ENCODE measurements around the gene KCNJ12.
"Not testable (repeated sequence)": the region's sequence is repeated elsewhere in the genome, so short reads cannot be mapped to it uniquely, and the experiment has no call there.

KCNJ12 gene

DNA sequence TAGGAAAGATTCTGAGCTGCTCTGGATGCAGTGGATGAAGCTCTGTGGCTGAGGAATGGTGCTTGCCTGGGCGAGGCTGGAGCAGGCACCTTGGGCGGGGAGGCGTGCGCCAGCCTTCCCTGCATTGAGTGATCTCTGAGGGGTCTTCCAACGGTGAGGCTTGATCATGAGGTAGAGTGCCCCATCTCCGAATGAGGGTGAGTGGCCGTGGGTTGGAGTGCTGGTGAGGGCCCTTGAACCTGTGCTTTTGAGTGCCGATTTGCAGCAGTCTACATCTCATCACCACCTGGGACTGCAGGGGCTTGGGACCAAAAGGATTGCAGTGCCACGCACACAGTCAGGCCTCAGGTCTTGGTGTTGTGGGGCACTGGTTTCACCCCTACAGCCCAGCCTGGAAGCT lies 34.2 kb downstream of the KCNJ12 start:
- DNase-seq = not testable (repeated sequence)

DNA sequence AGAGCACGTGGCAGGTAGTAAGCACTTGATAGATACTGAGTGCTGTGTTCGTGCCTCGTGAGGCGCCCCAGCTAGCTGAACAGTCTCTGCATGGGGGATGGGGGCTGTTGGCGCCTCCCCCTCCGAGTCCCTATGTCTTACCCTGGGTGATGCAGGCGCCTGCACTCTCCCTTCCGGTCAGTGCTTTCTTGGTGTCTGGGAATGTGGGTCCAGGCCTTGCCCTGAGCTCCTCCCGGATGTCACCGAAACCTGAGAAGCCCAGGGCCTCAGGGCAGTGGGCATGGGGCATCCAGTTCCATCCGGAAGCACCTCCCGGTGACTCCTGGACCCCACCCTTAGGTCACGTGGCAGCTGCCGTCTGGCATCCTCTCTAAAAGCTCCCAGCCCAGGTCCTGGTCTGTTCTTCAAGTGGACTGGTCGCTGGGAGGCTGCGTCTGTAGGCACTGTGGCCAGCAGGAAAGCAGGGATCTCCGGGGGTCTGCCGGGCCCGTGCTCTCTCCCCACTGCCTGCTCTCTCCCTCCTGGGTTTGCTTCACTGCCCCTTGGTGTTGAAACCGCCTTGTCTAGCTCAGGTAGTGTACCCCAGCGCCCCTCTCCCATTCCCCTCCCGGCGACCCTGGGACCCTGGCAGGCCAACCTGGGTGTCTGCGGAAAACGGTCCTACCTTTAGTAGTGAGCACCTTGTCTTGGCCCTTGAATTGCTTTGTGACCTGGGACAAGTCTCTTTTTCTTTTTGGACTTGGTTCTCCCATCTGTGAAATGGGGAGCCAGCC lies 34.9 kb downstream of the KCNJ12 start:
- DNase-seq = not testable (repeated sequence)

- DNase-seq = not testable (repeated sequence)
These were observed 35.6 kb downstream of the KCNJ12 start for GRCh38 chr17:21411679-21412205.

DNA sequence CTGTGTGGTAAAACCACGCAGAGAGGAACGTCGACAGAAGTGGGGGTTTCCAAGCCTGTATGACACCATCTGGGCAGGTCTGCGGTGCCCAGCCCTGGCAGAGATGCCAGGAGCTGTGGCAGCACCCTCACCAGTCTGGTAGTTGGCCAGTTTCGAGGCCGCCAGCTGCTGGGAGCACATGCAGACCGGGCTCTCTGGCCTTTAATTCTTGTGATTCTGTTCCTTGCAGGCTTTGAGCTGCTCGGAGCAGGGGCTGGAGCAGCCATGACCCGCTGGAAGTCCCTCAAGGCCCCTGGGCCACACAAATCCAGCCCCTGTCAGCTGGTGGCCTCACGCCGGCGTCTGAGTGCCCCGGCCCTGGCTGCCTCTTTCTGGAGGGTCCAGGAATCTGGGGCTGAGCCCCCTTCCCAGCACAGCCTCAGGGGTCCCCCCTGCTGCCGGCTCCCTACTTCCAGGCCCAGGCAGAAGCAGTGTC lies 36.1 kb downstream of the KCNJ12 start:
- DNase-seq = not testable (repeated sequence)

GRCh38 chr17:21413570-21414279 lies 37.6 kb downstream of the KCNJ12 start:
- not testable (repeated sequence) for DNase-seq

DNA sequence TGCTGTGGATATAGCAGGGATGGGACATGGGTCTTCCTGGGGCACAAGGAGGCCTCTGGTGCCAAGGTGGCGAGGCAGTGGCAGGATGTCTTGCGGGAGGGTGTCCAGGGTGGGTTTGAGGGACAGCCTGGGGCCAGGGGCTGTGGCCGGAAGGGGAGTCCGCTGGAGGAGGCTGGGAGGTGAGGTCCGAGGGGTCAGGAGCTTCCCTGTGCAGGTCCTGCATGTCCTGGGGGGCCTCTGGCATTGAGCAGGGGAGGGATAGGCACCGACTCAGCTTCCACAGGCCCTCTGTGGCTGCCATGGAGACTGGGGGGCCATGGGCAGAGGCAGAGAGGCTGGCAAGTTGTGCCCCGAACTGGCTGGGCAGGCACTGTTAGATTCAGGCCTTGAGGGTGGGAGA lies 38.5 kb downstream of the KCNJ12 start:
- DNase-seq = not testable (repeated sequence)

GRCh38 chr17:21415166-21415990 lies 39.2 kb downstream of the KCNJ12 start:
- DNase-seq = not testable (repeated sequence)

DNA sequence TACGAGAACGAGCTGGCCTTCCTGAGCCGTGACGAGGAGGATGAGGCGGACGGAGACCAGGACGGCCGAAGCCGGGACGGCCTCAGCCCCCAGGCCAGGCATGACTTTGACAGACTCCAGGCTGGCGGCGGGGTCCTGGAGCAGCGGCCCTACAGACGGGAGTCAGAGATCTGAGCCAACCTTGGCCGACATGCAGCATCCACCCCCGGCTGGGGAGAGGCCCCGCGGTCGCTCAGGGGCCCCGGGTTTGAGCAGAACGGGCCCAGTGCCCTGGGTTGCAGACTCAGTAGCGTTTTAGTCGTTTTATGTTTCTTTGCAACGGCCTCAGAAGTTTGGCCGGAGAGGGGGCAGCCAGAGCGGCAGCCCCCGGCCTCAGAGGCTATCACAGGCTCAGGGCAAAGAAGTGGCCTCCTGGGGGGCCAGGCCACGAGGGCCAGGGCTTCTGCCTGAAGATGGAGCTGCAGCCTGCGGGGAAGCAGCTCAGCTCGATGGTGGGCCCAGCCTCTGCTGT lies 40.4 kb downstream of the KCNJ12 start:
- DNase-seq = not testable (repeated sequence)

- not testable (repeated sequence) for DNase-seq
These were observed 41.2 kb downstream of the KCNJ12 start for GRCh38 chr17:21417349-21417748.

DNA sequence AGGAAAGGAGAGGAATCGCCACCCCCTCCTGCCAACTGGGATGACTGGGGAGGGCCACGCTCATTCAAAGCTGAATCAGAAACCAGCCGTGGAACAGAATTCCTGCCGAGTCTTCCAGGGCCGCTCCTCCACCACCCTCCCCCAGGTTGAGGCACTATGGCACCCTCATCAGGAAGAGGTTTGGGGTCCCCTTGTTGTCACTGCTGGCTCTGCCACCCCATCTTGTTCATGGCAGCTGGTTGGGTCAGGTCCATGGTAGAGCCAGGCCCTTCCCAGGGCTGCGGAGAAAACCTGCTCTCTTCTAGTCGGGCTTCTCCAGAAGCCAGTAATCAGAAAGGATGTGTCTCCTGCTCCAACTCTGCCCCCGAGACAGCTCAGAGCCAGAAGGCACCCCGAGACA lies 41.8 kb downstream of the KCNJ12 start:
- no peak for DNase-seq

GRCh38 chr17:21418446-21419298 lies 42.5 kb downstream of the KCNJ12 start:
- no peak for DNase-seq

GRCh38 chr17:21419299-21420239 lies 43.4 kb downstream of the KCNJ12 start:
- DNase-seq = no peak

DNA sequence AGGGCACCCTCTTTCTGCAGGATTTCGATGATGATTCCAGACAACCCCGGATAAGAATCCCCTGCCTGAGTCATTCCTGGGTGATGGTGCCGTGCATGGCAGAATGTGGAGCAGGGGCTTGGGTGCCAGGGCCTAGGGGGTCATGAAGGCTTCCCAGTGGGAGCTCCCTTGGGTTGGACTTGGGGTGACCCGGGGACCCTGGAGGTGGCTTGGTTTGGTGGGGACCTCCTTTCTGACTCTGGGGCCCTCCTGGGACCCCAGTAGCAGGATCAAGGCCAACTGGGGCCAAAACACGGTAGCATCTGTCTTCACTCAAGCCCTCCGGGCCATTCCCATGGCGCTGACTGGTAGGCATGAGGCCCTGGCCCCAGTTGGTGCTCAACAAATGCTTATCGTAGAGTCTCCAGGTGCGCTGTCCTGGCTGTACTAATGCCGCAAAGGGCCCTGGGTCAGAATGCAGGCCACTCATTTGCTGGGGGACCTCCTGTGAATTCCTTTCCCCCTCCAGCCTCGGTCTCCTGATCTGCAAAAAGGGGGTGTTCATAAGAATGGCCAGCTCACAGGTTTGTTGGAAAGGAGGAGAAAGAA lies 44.4 kb downstream of the KCNJ12 start:
- DNase-seq = not testable (repeated sequence)

DNA sequence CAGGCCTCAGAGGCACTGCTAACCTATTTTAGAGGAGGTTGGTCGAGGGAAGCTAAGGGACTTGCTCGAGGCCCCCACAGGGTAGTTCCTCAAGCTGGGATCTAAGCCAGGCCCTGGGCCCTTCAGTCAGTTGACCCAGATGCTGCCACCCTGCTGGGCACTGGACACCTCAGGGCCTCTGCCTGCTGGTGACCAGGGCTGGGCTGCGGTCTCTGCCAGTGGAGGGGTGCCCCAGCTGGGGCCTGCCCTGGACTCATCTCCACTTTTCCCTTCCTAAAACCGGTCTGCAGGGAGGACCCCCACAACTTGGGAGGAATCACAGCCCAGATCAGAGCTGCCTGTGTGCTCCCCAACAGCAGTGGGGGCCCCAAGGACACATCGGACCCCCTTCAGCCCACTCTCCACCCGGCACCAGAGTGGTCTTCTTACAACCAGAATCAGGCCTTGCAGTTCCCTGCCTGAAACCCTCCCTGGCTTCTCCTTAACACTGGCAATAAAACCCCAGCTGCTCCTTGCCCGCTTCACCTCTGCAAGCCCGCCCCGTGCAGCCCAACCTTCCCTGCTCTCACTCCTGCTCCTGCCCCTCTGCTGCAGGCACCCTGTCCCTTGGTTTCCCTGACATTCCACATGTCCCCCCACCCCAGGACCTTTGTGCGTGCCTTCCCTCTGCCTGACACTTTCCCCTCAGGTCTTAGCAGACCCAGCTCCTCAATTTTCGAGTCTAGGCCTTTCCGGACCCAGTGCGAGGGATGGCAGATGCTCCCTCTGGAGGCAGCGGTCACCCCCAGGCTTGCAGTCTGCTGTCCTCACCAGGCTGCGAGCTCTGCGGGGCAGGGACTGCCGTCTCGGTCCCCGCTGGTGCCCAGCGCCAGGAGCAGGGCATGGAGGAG lies 45.5 kb downstream of the KCNJ12 start:
- DNase-seq = not testable (repeated sequence)

DNA sequence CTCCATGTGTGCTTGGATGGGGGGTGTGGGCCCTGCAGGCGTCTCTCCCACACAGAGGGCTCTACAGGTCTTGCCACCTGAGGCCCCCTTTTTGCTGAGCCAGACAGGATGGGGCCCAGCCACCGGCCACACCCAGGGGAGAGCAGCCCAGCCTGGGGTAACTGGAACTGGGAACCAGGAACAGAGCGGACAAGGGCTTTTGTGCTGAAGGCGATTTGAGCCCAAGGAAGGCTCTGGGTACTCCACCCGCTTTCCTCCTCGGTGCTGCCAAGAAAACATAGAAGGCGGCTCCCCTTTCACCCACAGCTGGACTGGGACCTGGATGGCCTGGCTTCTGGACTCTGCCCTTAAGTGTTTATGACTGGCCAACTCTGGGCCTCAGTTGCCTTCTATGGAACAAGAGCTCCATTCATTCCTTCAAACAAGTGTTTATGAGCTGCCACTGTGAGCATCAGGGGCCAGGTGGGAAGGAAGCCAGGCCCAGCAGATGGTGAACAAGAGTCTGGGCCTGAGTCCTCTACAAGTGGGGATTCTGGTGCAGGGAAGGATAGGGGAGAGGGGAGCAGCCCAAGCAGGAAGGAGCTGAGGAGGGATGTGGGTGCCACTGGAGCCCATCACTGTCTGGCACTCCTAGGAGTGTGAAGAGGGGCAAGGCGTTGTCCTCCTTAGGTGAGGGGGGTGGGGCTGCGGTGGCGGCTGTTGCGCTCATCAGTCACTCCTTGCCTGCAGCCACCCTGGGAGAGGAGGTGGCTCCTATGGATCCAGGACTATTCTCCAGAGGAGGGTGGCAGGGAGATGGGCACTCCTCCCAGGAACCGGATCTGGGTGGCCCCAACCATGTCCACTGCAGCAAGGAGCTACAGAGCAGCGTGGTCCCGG lies 46.4 kb downstream of the KCNJ12 start:
- not testable (repeated sequence) for DNase-seq

- not testable (repeated sequence) for DNase-seq
These were observed 47.0 kb downstream of the KCNJ12 start for GRCh38 chr17:21423190-21423493.

DNA sequence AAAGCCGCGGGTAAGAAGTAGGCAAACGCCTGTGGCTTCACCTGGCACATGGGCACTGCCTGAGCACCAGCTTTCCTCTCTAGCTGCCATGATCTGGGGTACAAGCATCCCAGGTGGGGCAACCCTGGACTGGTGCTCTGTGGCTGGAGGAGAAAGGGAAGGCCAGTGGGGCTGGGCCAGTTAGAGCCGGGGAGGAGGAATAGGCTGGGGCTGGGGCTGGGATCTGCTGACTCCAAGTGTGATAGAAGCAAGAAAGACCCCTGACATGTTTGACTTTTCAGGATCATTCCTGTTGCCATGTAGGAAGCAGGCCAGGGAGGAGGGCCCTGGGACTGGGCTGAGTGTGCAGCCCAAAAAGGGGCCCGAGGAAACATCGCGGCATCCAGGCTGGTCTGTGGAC lies 48.5 kb downstream of the KCNJ12 start:
- not testable (repeated sequence) for DNase-seq

DNA sequence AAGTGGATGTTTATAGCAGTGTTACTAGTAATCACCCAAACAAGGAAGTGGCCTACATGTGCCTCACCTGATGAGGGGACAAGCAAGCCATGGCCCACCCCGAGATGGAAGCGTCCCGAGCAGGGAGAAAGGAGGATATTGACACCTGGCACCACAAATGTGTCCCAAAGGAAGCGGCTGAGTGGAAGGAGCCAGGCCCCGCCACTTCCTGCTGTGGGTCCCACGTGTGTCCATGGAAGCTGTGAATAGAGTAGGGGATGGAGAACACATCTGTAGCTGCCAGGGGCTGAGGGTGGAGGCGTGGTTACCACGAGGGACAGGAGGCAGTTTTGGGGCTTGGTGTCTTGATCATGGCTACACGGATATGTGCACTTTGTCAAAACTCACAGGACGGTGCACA lies 49.2 kb downstream of the KCNJ12 start:
- DNase-seq = no peak

All from activated CD4-positive, alpha-beta T cell treated with anti-CD3 and anti-CD28 coated beads, Interleukin-2, Interleukin-6, amounts not matched to agents 100 ng/mL and 50 ng/mL, durations not matched to agents 16 hours and 8 hours (primary cell).